Measurements from ENCODE around the gene ANKRD16. TPM values are rescaled to one million over a fixed set of nuclear protein-coding genes. Genes with fewer than 3 reads are reported as not detected.
A peak's percentile ranks its signal among the peaks of the same experiment; 100 is the strongest.

Gene ANKRD16
- total RNA-seq, 4 donors from 2014 or later: 4.1 to 8.7 (median 5.8) TPM

GRCh38 chr10:5892007-5892406 lies 2.3 kb upstream of the ANKRD16 start:
- DNase-seq (ENCODE audit: low spot score) (no peak), ATAC-seq (ENCODE audit: low FRiP score) (no peak)
- TF ChIP-seq CTCF (IDR thresholded peaks at IDR 0.05): no peak

GRCh38 chr10:5891009-5891408 lies 1.3 kb upstream of the ANKRD16 start:
- no peak for TF ChIP-seq CTCF (IDR thresholded peaks at IDR 0.05)
- DNase-seq (ENCODE audit: low spot score) (no peak), ATAC-seq (ENCODE audit: low FRiP score) (no peak)

GRCh38 chr10:5890452-5890915 lies 791 bp upstream of the ANKRD16 start:
- no peak for TF ChIP-seq CTCF (IDR thresholded peaks at IDR 0.05)
- peak; percentile 6 for ATAC-seq (ENCODE audit: low FRiP score)
- DNase-seq (ENCODE audit: low spot score): no peak

- DNase-seq (ENCODE audit: low spot score): no peak
- no peak for TF ChIP-seq CTCF (IDR thresholded peaks at IDR 0.05)
- peak; percentile 11 for ATAC-seq (ENCODE audit: low FRiP score)
These were observed 660 bp downstream of the ANKRD16 start for GRCh38 chr10:5888843-5889623.

- DNase-seq (ENCODE audit: low spot score) (no peak), ATAC-seq (ENCODE audit: low FRiP score) (no peak)
- no peak for TF ChIP-seq CTCF (IDR thresholded peaks at IDR 0.05)
These were observed 1.3 kb downstream of the ANKRD16 start for GRCh38 chr10:5888351-5888750.

GRCh38 chr10:5887641-5888040 lies 2.1 kb downstream of the ANKRD16 start:
- no peak for DNase-seq (ENCODE audit: low spot score)

More at GRCh38 chr10:5887641-5888040, 2.1 kb downstream of the ANKRD16 start:
- no peak for TF ChIP-seq CTCF (IDR thresholded peaks at IDR 0.05)
- ATAC-seq (ENCODE audit: low FRiP score): no peak
